Measurements from ENCODE around the gene MTM1.

MTM1 gene

DNA sequence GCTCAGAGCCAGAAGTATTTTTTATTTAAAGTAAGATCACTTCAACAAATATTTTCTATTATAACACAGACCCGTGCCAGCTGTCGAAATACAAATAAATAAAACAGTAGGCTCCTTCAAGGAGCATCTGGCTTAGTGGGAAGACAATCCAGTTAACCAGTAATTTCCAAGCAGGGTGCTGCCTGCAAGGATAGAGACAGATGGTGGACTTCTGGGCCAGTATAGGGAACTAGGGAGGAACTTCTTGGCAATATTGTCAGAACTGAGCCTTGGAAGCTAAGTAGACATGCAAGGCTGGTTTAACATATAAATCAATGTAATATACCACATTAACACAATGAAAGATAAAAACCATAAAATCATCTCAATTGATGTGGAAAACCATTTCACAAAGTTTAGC lies 107.8 kb downstream of the MTM1 start:
- DNase-seq (ENCODE audit: low spot score): no peak

DNA sequence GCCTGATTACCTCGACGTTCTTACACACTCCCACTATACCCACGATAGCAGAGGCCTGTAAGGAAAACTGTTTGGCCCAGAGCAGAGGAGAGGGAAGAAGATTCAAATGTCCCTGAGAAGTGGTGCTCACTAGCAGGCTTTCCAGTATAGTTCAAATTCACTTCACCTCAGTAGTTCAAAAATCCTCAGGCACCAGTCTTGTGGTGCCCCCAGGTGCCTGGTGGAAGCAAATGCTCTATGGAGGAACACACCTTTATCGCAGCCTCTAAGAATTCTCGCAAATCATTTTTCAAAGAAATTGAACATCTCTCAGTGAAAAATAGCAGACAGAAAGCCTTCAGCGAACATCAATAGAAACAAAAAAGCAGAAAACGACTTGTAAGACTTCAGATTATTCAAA lies 112.6 kb downstream of the MTM1 start:
- no peak for DNase-seq (ENCODE audit: low spot score)

DNA sequence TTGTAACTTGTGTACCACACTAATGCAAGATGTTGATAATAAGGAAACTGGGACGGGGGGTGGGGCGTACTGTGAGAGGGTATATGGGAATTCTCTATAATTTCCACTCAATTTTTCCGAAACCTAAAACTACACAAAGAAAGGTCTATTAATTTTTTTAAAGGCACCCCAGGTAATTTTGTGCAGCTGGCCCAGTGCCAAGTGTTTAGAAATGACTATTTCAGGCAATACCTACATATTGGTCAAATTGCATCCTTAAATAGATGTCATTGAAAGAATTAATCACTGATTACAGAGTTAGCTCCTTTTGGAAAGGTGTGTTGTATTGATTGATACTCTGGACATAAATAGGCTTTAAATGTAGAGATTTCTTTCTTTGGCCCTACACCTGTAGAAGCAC lies 114.7 kb downstream of the MTM1 start:
- no peak for DNase-seq (ENCODE audit: low spot score)

GRCh38 chrX:150683536-150684146 lies 115.2 kb downstream of the MTM1 start:
- peak; percentile 73 for DNase-seq (ENCODE audit: low spot score)

- no peak for DNase-seq (ENCODE audit: low spot score)
These were observed 120.6 kb downstream of the MTM1 start for GRCh38 chrX:150688911-150689451.

- peak; percentile 20 for DNase-seq (ENCODE audit: low spot score)
These were observed 121.7 kb downstream of the MTM1 start for GRCh38 chrX:150690126-150690525.

- no peak for DNase-seq (ENCODE audit: low spot score)
These were observed 123.9 kb downstream of the MTM1 start for GRCh38 chrX:150692296-150692695.

DNA sequence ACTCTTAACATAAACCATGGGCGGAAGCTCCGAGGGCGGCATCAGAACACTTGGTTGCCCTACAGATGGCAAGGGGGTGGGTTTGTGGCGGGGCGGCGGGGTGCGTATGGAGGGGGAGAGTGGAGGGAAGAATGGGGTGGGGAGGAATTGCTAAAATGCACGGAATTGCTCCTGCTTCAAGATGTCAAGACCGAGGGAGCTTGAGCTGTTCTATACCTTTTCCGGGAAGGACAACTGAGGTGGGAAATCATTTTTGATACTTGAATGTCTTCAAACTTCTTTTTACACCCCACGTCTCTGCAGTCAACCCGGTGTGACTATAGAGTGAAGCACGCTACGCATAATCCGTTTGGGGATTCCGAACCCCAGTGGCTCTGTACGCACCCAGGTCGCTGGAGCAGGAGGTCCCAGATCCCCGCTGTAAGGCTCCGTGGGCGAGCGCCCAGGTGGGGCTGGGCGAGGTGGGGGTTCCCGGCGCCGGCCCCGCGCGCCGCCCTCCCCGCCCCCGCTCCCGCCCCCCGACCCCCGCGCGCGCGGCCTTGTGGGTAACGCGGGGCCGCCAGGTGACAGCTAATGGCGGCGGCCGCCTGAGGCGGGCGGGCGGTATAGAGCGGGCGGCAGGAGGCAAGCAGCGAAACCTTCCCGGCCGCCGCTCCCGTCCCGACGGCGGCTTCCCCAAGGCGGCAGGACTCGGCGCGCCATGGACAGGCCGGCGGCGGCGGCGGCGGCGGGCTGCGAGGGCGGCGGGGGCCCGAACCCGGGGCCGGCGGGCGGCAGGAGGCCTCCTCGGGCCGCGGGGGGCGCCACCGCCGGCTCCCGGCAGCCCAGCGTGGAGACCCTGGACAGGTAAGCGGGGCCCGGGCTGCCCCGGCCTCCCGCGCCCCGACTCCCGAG lies 124.7 kb downstream of the MTM1 start, which contains the start of gene MTMR1:
Gene MTMR1 (plus strand): TSS at position 566 of the 894 bp plus-strand sequence. CDS start 135 bp downstream, at position 701.
- DNase-seq (ENCODE audit: low spot score): peak; percentile 38

DNA sequence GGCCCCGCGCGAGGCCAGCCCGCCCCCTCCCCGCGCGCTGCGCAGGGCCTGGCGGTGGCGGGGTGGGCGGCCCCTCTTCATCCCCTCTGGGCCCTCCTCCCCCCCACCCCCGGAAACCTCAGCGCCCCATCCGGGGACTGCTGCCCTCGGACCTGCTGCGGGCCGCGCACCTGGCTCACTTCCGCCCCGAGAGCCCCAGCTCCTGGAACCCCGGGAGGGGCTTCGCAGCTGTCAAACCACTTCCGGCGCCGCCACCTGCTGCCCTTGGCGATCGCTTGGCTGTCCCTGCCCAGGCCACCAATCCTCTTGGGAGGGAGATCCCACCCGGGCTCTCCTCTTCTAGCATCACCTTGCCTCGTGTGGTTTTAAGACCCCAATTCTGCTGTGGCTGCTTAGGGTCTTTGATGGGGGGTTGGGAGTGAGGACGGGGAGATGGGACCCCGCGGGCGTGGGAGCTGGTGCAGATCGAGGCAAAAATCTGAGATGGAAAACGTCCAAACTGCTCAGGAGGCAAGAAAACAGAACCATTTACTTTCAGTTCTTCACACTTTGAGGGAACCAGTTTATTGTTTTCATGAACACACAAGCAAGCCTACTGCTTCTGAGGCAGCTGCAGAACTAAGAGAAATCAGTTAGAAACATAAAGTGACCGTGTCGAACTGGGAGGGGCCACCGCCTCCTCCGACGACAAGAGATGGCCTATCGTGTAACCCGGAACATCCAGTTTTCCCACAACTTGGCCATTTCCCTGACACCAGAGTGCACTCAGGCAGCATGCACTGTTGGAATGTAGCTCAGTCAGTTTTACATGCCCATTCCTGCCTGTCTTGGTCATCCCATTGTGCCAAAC lies 125.5 kb downstream of the MTM1 start:
- peak; percentile 58 for DNase-seq (ENCODE audit: low spot score)

GRCh38 chrX:150694738-150695410 lies 126.5 kb downstream of the MTM1 start:
- peak; percentile 41 for DNase-seq (ENCODE audit: low spot score)

DNA sequence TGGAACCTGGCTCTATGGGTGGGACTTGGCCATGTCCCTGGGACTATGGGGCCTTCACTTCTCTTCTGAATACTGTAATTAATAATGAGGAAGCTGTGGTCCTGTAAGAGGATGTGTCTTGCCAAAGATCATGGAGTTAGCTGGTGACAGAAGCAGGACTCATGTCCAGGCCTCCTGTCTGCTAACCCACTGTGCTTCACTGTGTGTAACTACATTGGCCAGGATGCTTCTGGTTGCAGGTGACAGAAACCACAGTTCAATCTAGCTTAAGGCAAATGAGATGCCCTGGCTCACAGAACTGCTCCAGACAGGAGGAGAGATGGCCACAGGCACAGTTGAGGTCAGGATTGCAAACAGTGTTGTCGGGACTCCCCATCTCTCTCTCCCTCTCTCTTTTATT lies 127.9 kb downstream of the MTM1 start:
- DNase-seq (ENCODE audit: low spot score): no peak

DNA sequence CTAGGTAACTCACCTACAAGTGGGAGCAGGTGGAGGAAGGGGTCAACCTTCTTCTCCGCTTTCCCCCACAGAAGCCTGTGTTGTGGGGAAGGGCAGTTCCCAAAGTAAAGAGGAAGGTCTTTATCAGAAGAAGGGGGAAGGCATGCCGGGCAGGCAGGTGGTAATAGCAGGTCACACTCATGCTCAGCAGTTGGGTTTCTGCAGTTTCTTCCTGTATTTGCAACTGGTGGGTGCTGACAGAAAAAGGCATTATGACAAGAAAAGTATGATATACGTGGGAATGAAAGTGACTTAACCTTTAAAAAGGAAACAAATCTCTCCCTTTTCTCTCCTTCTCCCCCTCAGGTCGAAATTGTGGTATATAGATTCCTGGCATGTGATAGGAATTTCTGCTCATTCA lies 128.4 kb downstream of the MTM1 start:
- no peak for DNase-seq (ENCODE audit: low spot score)

- DNase-seq (ENCODE audit: low spot score): peak; percentile 11
These were observed 129.2 kb downstream of the MTM1 start for GRCh38 chrX:150697641-150698040.

DNA sequence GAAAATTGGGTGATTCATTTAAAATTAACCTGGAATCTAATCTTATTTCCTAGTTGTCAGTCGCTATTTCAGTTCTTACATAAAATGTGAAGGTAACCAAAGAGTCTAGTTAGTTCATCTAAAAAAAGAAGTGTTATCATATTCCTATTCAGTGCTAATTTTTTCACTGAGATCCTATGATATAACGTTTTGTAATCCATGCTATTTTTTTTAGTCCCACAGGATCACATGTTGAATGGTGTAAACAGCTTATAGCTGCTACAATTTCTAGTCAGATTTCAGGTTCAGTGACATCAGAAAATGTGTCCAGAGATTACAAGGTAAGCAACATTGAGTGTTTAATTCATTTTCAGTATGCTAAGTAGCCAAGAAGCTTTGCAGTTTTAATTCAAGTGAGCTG lies 130.6 kb downstream of the MTM1 start:
- no peak for DNase-seq (ENCODE audit: low spot score)

- no peak for DNase-seq (ENCODE audit: low spot score)
These were observed 131.7 kb downstream of the MTM1 start for GRCh38 chrX:150700107-150700506.

- DNase-seq (ENCODE audit: low spot score): no peak
These were observed 133.0 kb downstream of the MTM1 start for GRCh38 chrX:150701377-150701776.

GRCh38 chrX:150702966-150703694 lies 134.7 kb downstream of the MTM1 start:
- DNase-seq (ENCODE audit: low spot score): no peak

GRCh38 chrX:150703695-150703974 lies 135.2 kb downstream of the MTM1 start:
- no peak for DNase-seq (ENCODE audit: low spot score)

DNA sequence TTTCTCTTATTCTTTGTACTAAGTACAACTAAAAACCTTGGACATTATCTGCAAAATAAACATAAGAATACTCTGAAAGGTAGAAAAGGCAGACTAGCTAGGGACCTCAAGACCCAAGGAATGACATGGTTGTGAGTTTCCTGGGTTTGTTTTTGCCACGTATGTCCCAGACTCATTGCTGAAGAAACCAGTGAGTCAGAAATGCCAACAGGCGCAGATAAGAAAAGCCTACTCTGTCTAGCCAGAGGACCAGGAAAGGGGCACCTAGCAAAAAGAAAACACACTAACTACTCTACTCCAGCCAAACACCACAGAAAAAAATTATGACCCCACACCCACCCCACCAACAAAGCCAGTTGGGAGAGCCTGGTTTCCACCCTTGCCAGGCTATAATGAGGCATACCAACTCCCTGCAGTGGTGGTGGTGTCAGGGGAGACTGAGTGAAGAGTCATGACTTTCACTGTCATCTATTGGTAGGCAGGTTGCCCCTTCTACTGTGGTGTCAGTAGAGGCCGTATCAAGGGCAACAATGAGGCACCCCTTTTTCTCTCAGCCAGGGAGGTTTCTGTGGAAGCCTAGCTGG lies 135.7 kb downstream of the MTM1 start:
- no peak for DNase-seq (ENCODE audit: low spot score)

- DNase-seq (ENCODE audit: low spot score): no peak
These were observed 144.2 kb downstream of the MTM1 start for GRCh38 chrX:150712619-150713018.

GRCh38 chrX:150715184-150715583 lies 146.8 kb downstream of the MTM1 start:
- DNase-seq (ENCODE audit: low spot score): no peak

All from CD4-positive, alpha-beta T cell treated with Interleukin-2 at 100 ng/mL for 4 hours (primary cell).